Cerebellar cortex (tissue), 1 donor: ENCODE measurements around the gene TEDC1.
"Not testable (repeated sequence)": the region's sequence is repeated elsewhere in the genome, so short reads cannot be mapped to it uniquely, and the experiment has no call there.

ENCODE experiments used
- DNase-seq: peaks from one replicate; pipeline ENCODE4 v3.0.0-alpha.2; 2015; ENCODE audit warnings: low spot score

TEDC1 gene

DNA sequence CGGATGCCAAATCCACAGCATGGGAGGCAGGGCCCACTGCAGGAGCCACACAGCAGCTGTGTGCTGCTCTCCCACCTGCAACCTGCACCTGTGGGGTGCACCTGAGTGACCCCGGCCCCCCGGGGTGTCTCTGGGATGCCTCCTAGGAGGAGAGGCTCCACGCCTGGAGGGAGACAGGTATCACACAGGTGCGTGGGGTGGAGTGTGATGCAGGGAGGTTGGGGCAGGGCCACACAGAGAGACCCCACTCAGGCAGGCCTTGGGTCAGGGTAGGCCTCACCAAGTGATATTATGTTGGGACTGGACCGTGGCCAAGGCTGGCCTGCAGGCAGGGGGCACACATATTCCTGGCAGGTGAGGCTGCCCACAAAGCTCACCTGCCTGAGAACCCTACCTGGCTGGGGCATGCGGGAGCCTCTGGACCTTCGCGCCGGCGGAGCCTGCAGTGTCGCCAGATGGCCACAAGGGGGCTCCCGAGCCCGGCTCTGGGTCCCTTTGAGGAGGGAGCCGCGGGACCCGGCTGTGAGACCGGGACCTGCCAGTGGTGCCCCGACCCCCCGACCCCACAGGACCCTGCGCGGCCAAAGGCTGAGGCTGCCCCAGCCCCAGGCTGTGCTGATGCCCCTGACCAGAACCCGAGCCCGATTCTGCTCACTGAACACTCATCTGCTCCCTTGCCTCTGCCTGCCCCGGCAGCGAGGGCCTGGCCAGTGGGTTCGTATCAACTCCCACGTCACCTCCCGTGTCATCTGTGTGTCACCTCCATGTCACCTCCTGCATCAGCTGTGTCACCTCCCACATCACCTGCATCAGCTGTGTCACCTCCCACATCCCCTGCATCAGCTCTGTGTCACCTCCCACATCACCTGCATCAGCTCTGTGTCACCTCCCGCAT is 46.8 kb downstream of the TEDC1 start:
- peak; percentile 36 for DNase-seq

DNA sequence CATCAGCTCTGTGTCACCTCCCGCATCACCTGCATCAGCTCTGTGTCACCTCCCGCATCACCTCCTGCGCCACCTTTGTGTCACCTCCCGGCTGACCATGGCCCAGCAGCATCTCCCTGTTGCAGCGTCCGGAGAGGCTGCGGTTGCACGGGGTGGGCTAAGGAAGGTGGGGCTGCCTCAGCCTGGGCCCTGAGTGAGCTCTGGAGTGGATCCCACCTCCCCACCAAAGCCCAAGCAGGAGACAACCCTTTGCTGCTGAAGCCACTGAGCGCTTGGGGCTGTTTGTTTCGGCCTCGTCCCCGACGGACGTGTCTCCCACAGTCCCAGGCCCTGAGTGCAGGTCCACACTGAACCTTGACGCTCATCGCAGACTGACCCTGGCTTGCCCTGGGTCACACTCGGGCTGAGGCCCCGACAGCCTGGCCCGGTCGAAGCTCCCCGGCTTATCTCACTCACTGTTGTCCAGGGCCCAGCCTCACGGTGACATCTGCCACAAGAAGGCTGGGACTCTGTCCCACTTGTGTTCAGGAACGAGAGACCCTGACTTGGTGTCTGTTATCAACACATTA is 47.5 kb downstream of the TEDC1 start:
- no peak for DNase-seq

DNA sequence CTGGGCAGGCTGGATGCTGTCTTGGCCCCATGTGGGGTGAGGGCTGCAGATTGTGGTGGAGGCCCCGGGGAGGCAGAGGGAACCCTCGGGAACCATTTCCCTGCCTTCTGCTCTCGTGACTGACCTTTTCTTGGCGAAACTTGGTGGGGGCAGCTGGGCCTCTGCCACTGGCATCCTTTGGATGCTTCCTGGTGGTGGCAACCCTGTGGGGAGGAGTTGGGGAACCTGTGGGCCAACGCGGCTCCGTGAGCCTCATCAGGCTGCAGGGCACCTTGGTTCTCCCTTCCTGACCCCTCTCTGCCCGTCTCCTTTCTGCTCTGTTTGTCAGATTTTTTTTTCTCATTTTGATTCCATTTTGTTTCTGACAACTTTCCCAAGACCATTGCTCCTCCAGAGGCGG is 49.8 kb downstream of the TEDC1 start:
- no peak for DNase-seq

DNA sequence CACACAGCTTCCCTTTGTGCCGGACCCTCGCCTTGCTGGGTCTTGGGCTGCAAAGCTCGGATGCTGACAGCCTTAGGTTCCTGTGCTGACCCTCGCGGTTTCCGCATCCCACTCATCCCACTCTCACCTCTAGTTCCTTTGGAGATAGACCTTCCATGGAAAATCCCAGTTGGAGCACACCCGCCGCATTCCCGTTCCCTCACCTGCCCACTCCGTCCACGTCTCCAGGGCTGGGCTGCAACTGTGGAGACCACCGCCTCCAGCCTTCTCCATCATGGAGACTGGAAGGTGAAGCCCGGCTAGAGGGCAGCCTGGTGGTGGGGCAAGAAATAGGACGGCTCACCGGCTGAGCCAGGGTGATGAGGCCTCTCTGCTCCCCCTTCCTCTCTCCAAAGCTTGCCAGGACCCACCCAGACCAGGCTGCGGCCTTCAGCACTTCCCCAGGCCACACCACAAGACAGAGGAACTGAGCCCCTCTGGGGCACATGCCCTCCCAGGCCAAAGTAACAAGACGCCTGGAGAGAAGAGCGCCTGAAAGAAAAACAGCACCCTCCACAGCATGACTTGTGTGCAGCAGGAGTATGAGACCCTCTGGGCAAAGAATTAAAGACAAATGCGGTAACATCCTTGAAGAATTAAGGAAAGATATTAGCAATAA is 50.3 kb downstream of the TEDC1 start:
- no peak for DNase-seq

DNA sequence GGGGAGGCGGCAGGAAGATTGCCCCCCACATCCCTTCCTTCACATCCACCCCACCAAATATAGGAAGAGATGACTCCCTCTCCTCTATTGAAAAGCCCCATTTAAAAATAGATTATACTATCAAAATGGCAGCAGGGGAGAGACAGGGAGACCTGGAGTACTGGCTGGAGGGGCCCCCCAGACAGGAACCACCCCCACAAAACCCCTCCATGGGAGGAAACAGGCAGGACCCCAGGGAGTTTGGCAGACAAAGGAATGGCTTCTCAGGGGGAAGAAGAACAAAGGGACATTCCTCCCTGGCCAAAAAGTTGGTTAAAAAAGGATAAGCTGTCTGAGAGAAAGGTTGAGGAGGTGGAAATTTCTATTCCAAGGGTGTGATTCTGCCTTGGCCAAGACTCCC is 54.6 kb downstream of the TEDC1 start:
- DNase-seq: not testable (repeated sequence)

DNA sequence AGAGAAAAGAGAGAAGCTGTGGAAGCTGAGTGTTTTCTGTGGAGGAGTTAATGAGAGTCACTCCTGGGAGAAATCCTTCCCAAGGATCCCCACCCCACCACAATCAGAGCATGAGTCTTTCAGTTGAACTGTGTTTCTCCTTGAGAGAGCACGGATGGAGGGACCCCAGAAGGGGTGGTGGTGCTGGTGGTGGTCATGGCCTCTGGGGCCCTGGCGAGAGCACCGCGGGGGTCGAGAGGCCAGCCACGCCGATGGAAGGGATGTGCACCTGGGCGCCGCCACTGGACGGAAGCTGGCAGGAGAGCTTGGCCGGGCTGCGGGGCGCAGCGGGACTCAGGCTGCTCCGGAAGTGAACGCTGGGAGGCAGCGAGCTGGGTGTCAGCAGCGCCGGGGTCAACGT is 55.4 kb downstream of the TEDC1 start:
- DNase-seq: not testable (repeated sequence)

DNA sequence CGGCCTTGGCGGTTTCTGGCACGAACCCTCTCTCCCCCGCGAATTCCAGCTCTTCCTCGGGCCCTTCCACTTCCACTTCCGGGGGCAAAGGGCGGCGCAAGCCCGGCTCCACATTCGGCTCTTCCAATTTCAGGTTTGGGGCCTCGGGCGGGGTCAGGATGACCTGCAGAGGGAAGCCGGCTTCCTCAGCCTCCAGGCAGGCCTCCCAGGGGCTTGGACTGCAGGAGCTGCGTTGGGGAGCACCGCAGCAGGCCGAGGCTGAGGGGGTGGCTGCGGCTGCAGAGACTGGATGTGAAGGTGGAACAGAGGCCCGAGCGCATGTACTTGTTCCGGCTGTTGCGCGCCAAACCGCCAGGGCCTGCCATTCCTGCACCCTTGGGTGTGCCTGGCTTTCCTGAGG is 56.0 kb downstream of the TEDC1 start:
- not testable (repeated sequence) for DNase-seq

DNA sequence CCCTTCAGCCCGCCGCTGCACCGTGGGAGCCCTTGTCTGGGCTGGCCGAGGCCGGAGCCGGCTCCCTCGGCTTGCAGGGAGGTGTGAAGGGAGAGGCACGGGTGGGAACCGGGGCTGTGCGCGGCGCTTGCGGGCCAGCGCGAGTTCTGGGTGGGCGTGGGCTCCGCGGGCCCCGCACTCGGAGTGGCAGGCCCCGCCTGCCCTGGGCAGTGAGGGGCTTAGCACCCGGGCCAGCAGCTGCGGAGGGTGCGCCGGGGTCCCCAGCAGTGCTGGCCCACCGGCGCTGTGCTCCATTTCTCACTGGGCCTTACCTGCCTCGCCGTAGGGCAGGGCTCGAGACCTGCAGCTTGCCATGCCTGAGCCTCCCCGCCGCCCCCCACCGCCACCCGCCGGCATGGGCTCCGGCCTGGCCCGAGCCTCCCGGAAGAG is 56.7 kb downstream of the TEDC1 start:
- DNase-seq: no peak
